IPS-18c (cell line): ENCODE results near the gene FGGY.

ENCODE experiments used
- H3K4me3 ChIP-seq: 2 replicates; pipeline ENCODE4 v1.7.0; 2013; ENCODE audit warnings: low read depth, mild to moderate bottlenecking, low read length, moderate library complexity; ENCODE audit not compliant: insufficient read depth
- H3K9me3 ChIP-seq: one replicate; pipeline ENCODE4 v1.6.1; 2013; ENCODE audit warnings: mild to moderate bottlenecking, low read length, moderate library complexity; ENCODE audit not compliant: control insufficient read depth, insufficient read depth

FGGY gene

GRCh38 chr1:59664166-59664565, 367.3 kb downstream of the FGGY start:
- Histone ChIP-seq H3K4me3 (no peak overlapping the region), H3K9me3 (no peaks in the 10 kb centered on the region)

GRCh38 chr1:59666106-59666505, 369.2 kb downstream of the FGGY start:
- H3K4me3 ChIP-seq, result no peak overlapping the region
- no peaks in the 10 kb centered on the region for H3K9me3 ChIP-seq

- H3K9me3 ChIP-seq, result no peaks in the 10 kb centered on the region
- H3K4me3 ChIP-seq, result no peak overlapping the region
Observed at GRCh38 chr1:59667020-59667419, 370.1 kb downstream of the FGGY start.

- Histone ChIP-seq H3K9me3 (no peaks in the 10 kb centered on the region), H3K4me3 (no peak overlapping the region)
Observed at GRCh38 chr1:59669752-59670312, 372.9 kb downstream of the FGGY start.

- no peaks in the 10 kb centered on the region for H3K9me3 ChIP-seq
- H3K4me3 ChIP-seq, result no peak overlapping the region
Observed at GRCh38 chr1:59670662-59671061, 373.8 kb downstream of the FGGY start.

GRCh38 chr1:59671066-59671952, 374.4 kb downstream of the FGGY start:
- Histone ChIP-seq H3K9me3 (no peaks in the 10 kb centered on the region), H3K4me3 (no peak overlapping the region)

GRCh38 chr1:59671953-59672305, 375.0 kb downstream of the FGGY start:
- Histone ChIP-seq H3K4me3 (no peak overlapping the region), H3K9me3 (no peaks in the 10 kb centered on the region)

- no peaks in the 10 kb centered on the region for H3K9me3 ChIP-seq
- no peak overlapping the region for H3K4me3 ChIP-seq
Observed at GRCh38 chr1:59672851-59673572, 376.1 kb downstream of the FGGY start.

- H3K9me3 ChIP-seq, result no peaks in the 10 kb centered on the region
- H3K4me3 ChIP-seq, result no peak overlapping the region
Observed at GRCh38 chr1:59673573-59674450, 376.9 kb downstream of the FGGY start.

GRCh38 chr1:59674595-59674994, 377.7 kb downstream of the FGGY start:
- no peaks in the 10 kb centered on the region for H3K9me3 ChIP-seq
- no peak overlapping the region for H3K4me3 ChIP-seq

GRCh38 chr1:59675936-59676335, 379.0 kb downstream of the FGGY start:
- Histone ChIP-seq H3K9me3 (no peaks in the 10 kb centered on the region), H3K4me3 (no peak overlapping the region)

- no peaks in the 10 kb centered on the region for H3K9me3 ChIP-seq
- no peak overlapping the region for H3K4me3 ChIP-seq
Observed at GRCh38 chr1:59678040-59678439, 381.1 kb downstream of the FGGY start.

- no peaks in the 10 kb centered on the region for H3K9me3 ChIP-seq
- H3K4me3 ChIP-seq, result no peak overlapping the region
Observed at GRCh38 chr1:59678493-59679228, 381.8 kb downstream of the FGGY start.

GRCh38 chr1:59680044-59680443, 383.1 kb downstream of the FGGY start:
- no peaks in the 10 kb centered on the region for H3K9me3 ChIP-seq
- no peak overlapping the region for H3K4me3 ChIP-seq

GRCh38 chr1:59682396-59683080, 385.6 kb downstream of the FGGY start:
- Histone ChIP-seq H3K9me3 (no peaks in the 10 kb centered on the region), H3K4me3 (no peak overlapping the region)

GRCh38 chr1:59683197-59683596, 386.3 kb downstream of the FGGY start:
- Histone ChIP-seq H3K9me3 (peaks cover 2% of the 10 kb centered on the region), H3K4me3 (no peak overlapping the region)
